GM18499 (cell line): Measurements from ENCODE around the gene TCERG1L.

ENCODE experiments used
- ATAC-seq: cut with Tn5 transposase; IDR thresholded peaks from one replicate; pipeline ENCODE4 v1.9.1; 2021; ENCODE audit warnings: moderate number of reproducible peaks; ENCODE audit not compliant: insufficient read depth, unreplicated experiment

TCERG1L gene

GRCh38 chr10:131316321-131317075 is 5.0 kb upstream of the TCERG1L start:
- no peak for ATAC-seq

GRCh38 chr10:131315344-131315743 is 3.8 kb upstream of the TCERG1L start:
- no peak for ATAC-seq

- ATAC-seq, result no peak
These were observed 3.3 kb upstream of the TCERG1L start for GRCh38 chr10:131314799-131315198.

- ATAC-seq, result no peak
These were observed 2.6 kb upstream of the TCERG1L start for GRCh38 chr10:131314148-131314547.

- ATAC-seq, result no peak
These were observed 1.9 kb upstream of the TCERG1L start for GRCh38 chr10:131313377-131313776.

GRCh38 chr10:131312478-131312836 is 936 bp upstream of the TCERG1L start:
- no peak for ATAC-seq

GRCh38 chr10:131311402-131311660 is 190 bp downstream of the TCERG1L start:
- no peak for ATAC-seq

GRCh38 chr10:131310551-131311401 is 745 bp downstream of the TCERG1L start:
- ATAC-seq, result no peak

GRCh38 chr10:131310142-131310541 is 1.4 kb downstream of the TCERG1L start:
- no peak for ATAC-seq

GRCh38 chr10:131300508-131300907 is 11.0 kb downstream of the TCERG1L start:
- no peak for ATAC-seq

- ATAC-seq, result no peak
These were observed 20.7 kb downstream of the TCERG1L start for GRCh38 chr10:131290781-131291180.

- no peak for ATAC-seq
These were observed 22.9 kb downstream of the TCERG1L start for GRCh38 chr10:131288648-131289047.

- no peak for ATAC-seq
These were observed 28.6 kb downstream of the TCERG1L start for GRCh38 chr10:131282961-131283360.

- ATAC-seq, result no peak
These were observed 31.4 kb downstream of the TCERG1L start for GRCh38 chr10:131280101-131280500.

GRCh38 chr10:131279516-131279915 is 32.0 kb downstream of the TCERG1L start:
- ATAC-seq, result no peak

GRCh38 chr10:131277969-131278368 is 33.6 kb downstream of the TCERG1L start:
- no peak for ATAC-seq

- ATAC-seq, result no peak
These were observed 34.2 kb downstream of the TCERG1L start for GRCh38 chr10:131277278-131277677.

GRCh38 chr10:131275691-131276090 is 35.8 kb downstream of the TCERG1L start:
- no peak for ATAC-seq

GRCh38 chr10:131274883-131275282 is 36.6 kb downstream of the TCERG1L start:
- ATAC-seq, result no peak

GRCh38 chr10:131274133-131274880 is 37.2 kb downstream of the TCERG1L start:
- no peak for ATAC-seq

- no peak for ATAC-seq
These were observed 38.0 kb downstream of the TCERG1L start for GRCh38 chr10:131273476-131273875.
